H1 (cell line): Measurements from ENCODE around the gene NAGLU. TPM values are rescaled to one million over a fixed set of nuclear protein-coding genes. Genes with fewer than 3 reads are reported as not detected.

ENCODE experiments used
- CTCF ChIA-PET: fragments of 300-600 bp; sonication (Branson Sonifier 250); formaldehyde crosslinking; loops from one replicate; lab custom pipeline; 2021; ENCODE audit not compliant: partially characterized antibody; lab: Charles Lee
- POLR2A ChIA-PET: fragments of 300-600 bp; sonication (Branson Sonifier 250); formaldehyde crosslinking; loops from one replicate; lab custom pipeline; 2021; ENCODE audit warnings: inconsistent platforms; ENCODE audit not compliant: partially characterized antibody; lab: Charles Lee
- DNase-seq, 2 experiments: peaks; one replicate each; pipeline versions ENCODE4 v3.0.0 to v3.0.0-alpha.2; 2010 to 2022; ENCODE audit warnings: low spot score in 2 of 2, low read depth in 1 of 2, mixed read lengths in 1 of 2
- FAIRE-seq: peaks from 2 replicates; lab custom pipeline; 2011; peaks lifted over from hg19 to GRCh38; lab: Jason Lieb, UNC
- H2AFZ ChIP-seq: 2 replicates; pipeline ENCODE4 v1.8.1; 2012; ENCODE audit warnings: low read length, inconsistent platforms
- H2AK5ac ChIP-seq: 2 replicates; pipeline ENCODE4 v1.6.1; 2013; ENCODE audit warnings: low read depth, low read length
- H2BK120ac ChIP-seq: replicated peaks from 2 replicates; pipeline ENCODE3; 2013; ENCODE audit warnings: low read depth, low read length, inconsistent platforms
- H2BK12ac ChIP-seq: 2 replicates; pipeline ENCODE4 v1.6.1; 2013; ENCODE audit warnings: low read depth, low read length
- H2BK15ac ChIP-seq: 2 replicates; pipeline ENCODE4 v1.6.1; 2013; ENCODE audit warnings: low read length
- H2BK20ac ChIP-seq: 2 replicates; pipeline ENCODE4 v1.6.1; 2013; ENCODE audit warnings: low read length
- H2BK5ac ChIP-seq: 2 replicates; pipeline ENCODE4 v1.6.1; 2013; ENCODE audit warnings: low read depth, low read length
- H3K14ac ChIP-seq: 2 replicates; pipeline ENCODE4 v1.6.1; 2013; ENCODE audit warnings: inconsistent platforms; ENCODE audit not compliant: insufficient read length
- H3K18ac ChIP-seq: 2 replicates; pipeline ENCODE4 v1.6.1; 2013; ENCODE audit warnings: low read length; ENCODE audit errors: extremely low read depth
- H3K23ac ChIP-seq: 2 replicates; pipeline ENCODE4 v1.6.1; 2013; ENCODE audit warnings: inconsistent platforms; ENCODE audit not compliant: insufficient read length
- H3K23me2 ChIP-seq: 2 replicates; pipeline ENCODE4 v1.6.1; 2013; ENCODE audit warnings: low read depth, low read length
- H3K27ac ChIP-seq: 2 replicates; pipeline ENCODE4 v1.6.1; 2011; ENCODE audit warnings: low read depth, low read length, inconsistent platforms
- H3K27me3 ChIP-seq, 4 experiments: replicated peaks in 1 of 4; 1 replicate in 1 of 4; 2 replicates in 3 of 4; pipeline versions ENCODE4 v1.6.1 to v1.8.1; 2011 to 2013; ENCODE audit warnings: low read length in 3 of 4, mild to moderate bottlenecking in 3 of 4, inconsistent platforms in 2 of 4, mixed read lengths in 2 of 4, moderate library complexity in 1 of 4; ENCODE audit not compliant: control insufficient read depth in 3 of 4, insufficient read depth in 3 of 4; ENCODE audit errors: extremely low read depth in 1 of 4
- H3K36me3 ChIP-seq, 4 experiments: 2 replicates each; pipeline versions ENCODE4 v1.6.1 to v1.8.1; 2011 to 2013; ENCODE audit warnings: mild to moderate bottlenecking in 4 of 4, low read length in 3 of 4, moderate library complexity in 2 of 4, control low read depth in 1 of 4, inconsistent platforms in 1 of 4; ENCODE audit not compliant: insufficient read depth in 4 of 4, control insufficient read depth in 2 of 4
- H3K4ac ChIP-seq: replicated peaks from 2 replicates; pipeline ENCODE3; 2013; ENCODE audit warnings: low read length, low read depth, mixed read lengths, inconsistent platforms; ENCODE audit not compliant: insufficient read length
- H3K4me1 ChIP-seq, 4 experiments: replicated peaks in 1 of 4; 1 replicate in 1 of 4; 2 replicates in 3 of 4; pipeline versions ENCODE4 v1.6.1 to v1.8.1; 2011 to 2013; ENCODE audit warnings: low read length in 3 of 4, inconsistent platforms in 2 of 4, mixed read lengths in 1 of 4; ENCODE audit not compliant: insufficient read depth in 4 of 4, control insufficient read depth in 3 of 4
- H3K4me2 ChIP-seq, 2 experiments: 2 replicates each; pipeline versions ENCODE4 v1.6.1 to v1.8.1; 2011 to 2013; ENCODE audit warnings: low read depth in 2 of 2, low read length in 2 of 2, control low read depth in 1 of 2, inconsistent platforms in 1 of 2, mild to moderate bottlenecking in 1 of 2; ENCODE audit not compliant: insufficient read depth in 1 of 2
- H3K4me3 ChIP-seq, 4 experiments: fragments of 200-600, 300-600 bp in 1 of 4; sonication (generic), shearing (Covaris generic), sonication (Bioruptor Twin) in 1 of 4; 2 replicates each; pipeline versions ENCODE4 v1.5.1 to v1.8.1; 2011 to 2016; ENCODE audit warnings: low read length in 4 of 4, low read depth in 3 of 4, control low read depth in 2 of 4, inconsistent platforms in 2 of 4, mild to moderate bottlenecking in 2 of 4, mixed read lengths in 1 of 4, moderate library complexity in 1 of 4; ENCODE audit not compliant: insufficient read depth in 2 of 4; ENCODE audit errors: extremely low read depth in 1 of 4
- H3K56ac ChIP-seq: replicated peaks from 2 replicates; pipeline ENCODE3; 2013; ENCODE audit warnings: low read depth, mild to moderate bottlenecking, mixed read lengths, low read length, inconsistent platforms; ENCODE audit not compliant: insufficient read length
- H3K79me1 ChIP-seq: 2 replicates; pipeline ENCODE4 v1.6.1; 2013; ENCODE audit warnings: low read depth, low read length, control low read depth
- H3K79me2 ChIP-seq, 2 experiments: 2 replicates each; pipeline versions ENCODE4 v1.6.1 to v1.8.1; 2012 to 2013; ENCODE audit warnings: low read length in 2 of 2, mild to moderate bottlenecking in 2 of 2, inconsistent platforms in 1 of 2; ENCODE audit not compliant: insufficient read depth in 2 of 2, control insufficient read depth in 1 of 2
- H3K9ac ChIP-seq, 4 experiments: replicated peaks in 1 of 4; 1 replicate in 1 of 4; 2 replicates in 3 of 4; pipeline versions ENCODE4 v1.6.1 to v1.8.1; 2011 to 2013; ENCODE audit warnings: low read depth in 3 of 4, low read length in 3 of 4, control low read depth in 2 of 4, mild to moderate bottlenecking in 2 of 4, moderate library complexity in 2 of 4, inconsistent platforms in 1 of 4; ENCODE audit errors: extremely low read depth in 1 of 4
- H3K9me3 ChIP-seq, 2 experiments: 2 replicates each; pipeline versions ENCODE4 v1.6.1 to v1.8.1; 2012 to 2013; ENCODE audit warnings: mild to moderate bottlenecking in 2 of 2, moderate library complexity in 2 of 2, control low read depth in 1 of 2, inconsistent platforms in 1 of 2, low read depth in 1 of 2, low read length in 1 of 2, mixed read lengths in 1 of 2; ENCODE audit not compliant: insufficient read depth in 2 of 2
- H4K20me1 ChIP-seq, 2 experiments: replicated peaks in 1 of 2; 2 replicates each; pipeline versions ENCODE3 to v1.8.1; 2011 to 2013; ENCODE audit warnings: inconsistent platforms in 2 of 2, low read length in 2 of 2, mild to moderate bottlenecking in 1 of 2; ENCODE audit not compliant: insufficient read depth in 2 of 2, control insufficient read depth in 1 of 2
- H4K5ac ChIP-seq: 2 replicates; pipeline ENCODE4 v1.6.1; 2013; ENCODE audit warnings: low read length, low read depth, mixed read lengths, inconsistent platforms; ENCODE audit not compliant: insufficient read length
- H4K8ac ChIP-seq: 2 replicates; pipeline ENCODE4 v1.8.0; 2013; ENCODE audit warnings: mild to moderate bottlenecking, moderate library complexity, low read length, inconsistent platforms; ENCODE audit not compliant: insufficient read depth; ENCODE audit errors: extremely low read depth
- H4K91ac ChIP-seq: replicated peaks from 2 replicates; pipeline ENCODE3; 2013; ENCODE audit warnings: low read length, mixed read lengths, inconsistent platforms; ENCODE audit not compliant: insufficient read length
- ASH2L ChIP-seq: fragments of 200-600, 300-600 bp; sonication (generic); IDR thresholded peaks from one replicate; pipeline ENCODE4 v1.7.1; 2017; ENCODE audit warnings: low read length
- CTCF ChIP-seq, 3 experiments: IDR thresholded peaks; 1 replicate in 2 of 3; 2 replicates in 1 of 3; pipeline versions ENCODE4 v1.5.1 to v1.6.1; 2011; ENCODE audit warnings: low read length in 3 of 3, mild to moderate bottlenecking in 3 of 3, inconsistent platforms in 2 of 3, low read depth in 1 of 3, moderate library complexity in 1 of 3; ENCODE audit not compliant: insufficient read depth in 1 of 3; ENCODE audit errors: control extremely low read depth in 1 of 3
- EZH2 ChIP-seq: fragments of 200-600 bp; sonication (generic); IDR thresholded peaks from 2 replicates; pipeline ENCODE4 v1.7.1; 2012; ENCODE audit warnings: low read depth, mild to moderate bottlenecking, moderate library complexity, low read length, inconsistent platforms; ENCODE audit not compliant: severe bottlenecking
- GABPA ChIP-seq: IDR thresholded peaks from 2 replicates; pipeline ENCODE4 v1.6.1; 2011; ENCODE audit warnings: mild to moderate bottlenecking, low read length, moderate library complexity, borderline replicate concordance; ENCODE audit not compliant: insufficient read depth
- JUND ChIP-seq: IDR thresholded peaks from 2 replicates; pipeline ENCODE4 v1.6.1; 2011; ENCODE audit warnings: mild to moderate bottlenecking, improper control_type of control experiment, low read length
- KDM4A ChIP-seq: IDR thresholded peaks from one replicate; pipeline ENCODE4 v1.7.1; 2012; ENCODE audit warnings: low read depth, mild to moderate bottlenecking, moderate library complexity, low read length, inconsistent platforms; ENCODE audit not compliant: severe bottlenecking
- SIN3A ChIP-seq, 2 experiments: IDR thresholded peaks in 1 of 2; conservative IDR thresholded peaks in 1 of 2; 2 replicates each; pipeline ENCODE4 v1.6.1; 2011 to 2012; ENCODE audit warnings: low read length in 2 of 2, improper control_type of control experiment in 1 of 2, low read depth in 1 of 2, mild to moderate bottlenecking in 1 of 2
- SUZ12 ChIP-seq: fragments of 200-600 bp; sonication (generic); IDR thresholded peaks from 2 replicates; pipeline ENCODE4 v1.6.1; 2012; ENCODE audit warnings: mild to moderate bottlenecking, inconsistent platforms, low read length, moderate library complexity, mixed read lengths
- TAF7 ChIP-seq: optimal IDR thresholded peaks from 2 replicates; pipeline ENCODE3; 2011; ENCODE audit warnings: low read depth, mild to moderate bottlenecking, inconsistent platforms, low read length, moderate library complexity, borderline replicate concordance
- ZNF274 ChIP-seq: IDR thresholded peaks from 2 replicates; pipeline ENCODE4 v1.7.0; 2012; ENCODE audit warnings: low read length, borderline replicate concordance; ENCODE audit errors: extremely low read depth
- WGBS, 2 experiments: shearing (Covaris generic) in 1 of 2; methylation state at CpG; one replicate each; pipeline versions ENCODE4 v1.1.6 to v1.1.7; 2013 to 2015; ENCODE audit warnings: low lambda C conversion rate in 2 of 2, mixed read lengths in 2 of 2, inconsistent platforms in 1 of 2, low coverage in 1 of 2, missing lambda C conversion rate in 1 of 2; ENCODE audit not compliant: insufficient replicate concordance in 2 of 2, insufficient coverage in 1 of 2, insufficient read length in 1 of 2; ENCODE audit errors: extremely low coverage in 1 of 2, missing lambda C conversion rate in 1 of 2; 5-methylcytosine and 5-hydroxymethylcytosine counted together
- polyA plus RNA-seq, 7 experiments: library from polyadenylated mRNA; depleted of rRNA in 3 of 7; stranded (reverse) in 5 of 7; unstranded in 2 of 7; fragments of >200 nt in 5 of 7; fragments of 200-250 nt in 2 of 7; gene quantifications; 1 replicate in 5 of 7; 2 replicates in 1 of 7; 4 replicates in 1 of 7; pipeline versions ENCODE4 v1.2.1 to v1.2.3, GENCODE V29; 2011 to 2013; ENCODE audit warnings: missing spikeins in 2 of 7, mixed read lengths in 2 of 7
- total RNA-seq: library from RNA; stranded (reverse); fragmentation: NEBNext Ultra II Directional; extraction: Animal tissue kit (Norgen Biotek cat#: 25700); gene quantifications from 2 replicates; pipeline ENCODE4 v1.2.1, GENCODE V29; 2021

The NAGLU gene
- total and polyA plus RNA-seq, 2 of the 8 experiments (the other 6 are each of a cell fraction or from before 2014, with no cell fraction given), result 21.3 to 21.6 TPM

- Histone ChIP-seq H3K4me2 (peak overlapping the region; percentile 88 to 91), H3K9ac (peak overlapping the region in 1 of 4 experiments; percentile 83; a peak in 1 of 7 replicates), H2BK120ac (no peak overlapping the region), H3K79me1 (peaks cover 17% of the 10 kb centered on the region), H4K20me1 (peaks cover 0 to 1% of the 10 kb centered on the region in 2 experiments), H3K56ac (no peak overlapping the region), H2AK5ac (no peak overlapping the region), H4K8ac (no peak overlapping the region), H4K5ac (no peak overlapping the region), H3K23me2 (peaks cover 18% of the 10 kb centered on the region), H3K4me3 (peak overlapping the region in 1 of 4 experiments; percentile 83; a peak in 2 of 8 replicates), H4K91ac (no peak overlapping the region), H2BK20ac (no peak overlapping the region), H3K14ac (no peak overlapping the region), H3K27me3 (no peaks in the 10 kb centered on the region), H2BK5ac (no peak overlapping the region), H2BK15ac (no peak overlapping the region), H3K79me2 (peaks cover 9 to 22% of the 10 kb centered on the region in 2 experiments; a peak in 3 of 4 replicates), H2BK12ac (no peak overlapping the region), H3K4ac (no peak overlapping the region), H3K36me3 (peaks cover 3 to 19% (median 11%) of the 10 kb centered on the region in 4 experiments; a peak in 6 of 8 replicates), H3K18ac (no peak overlapping the region), H2AFZ (no peak overlapping the region), H3K4me1 (peaks cover 0 to 21% (median 9%) of the 10 kb centered on the region in 4 experiments; a peak in 5 of 7 replicates), H3K27ac (no peak overlapping the region), H3K23ac (no peak overlapping the region), H3K9me3 (no peaks in the 10 kb centered on the region)
- POLR2A ChIA-PET, result interaction anchor here (1.1 to 8.1 kb wide), 4 partner anchors 12 to 120 kb away, joined by 3 to 74 read pairs (median 4); partner anchors contain the start of gene PSMC3IP
- FAIRE-seq (no peak), DNase-seq (no peak)
- WGBS, 2 experiments, result 93% methylated on average over 1 of the region's 1 CpG; no CpG with 5 or more reads in 1 of the 2 experiments
- CTCF ChIA-PET, result interaction anchor here (1.0 to 1.6 kb wide), 6 partner anchors 15 to 746 kb away, joined by 3 to 7 read pairs (median 4); no protein-coding TSS in a partner anchor
- TF ChIP-seq JUND (no peak), GABPA (no peak), CTCF (IDR thresholded peaks at IDR 0.05; ENCODE audit: control extremely low read depth in 1 of 3, insufficient read depth in 1 of 3, low read depth in 1 of 3, low read length in 3 of 3) (no peak), EZH2 (no peak), ZNF274 (no peak), ASH2L (no peak), TAF7 (no peak), SUZ12 (no peak), SIN3A (conservative IDR thresholded peaks at IDR 0.05 in 1 of 2, IDR thresholded peaks at IDR 0.05 in 1 of 2; ENCODE audit: low read depth in 1 of 2, low read length in 2 of 2) (no peak), KDM4A (no peak)
Measured at GRCh38 chr17:42563543-42563942, 27.5 kb downstream of the NAGLU start.
